Fibroblast of lung (primary cell): ENCODE data around the gene CHST3.

Experiments
- CTCF ChIP-seq, 2 donors: IDR thresholded peaks in 1 of 2; conservative IDR thresholded peaks in 1 of 2; 1 replicate in 1 of 2; 2 replicates in 1 of 2; pipeline ENCODE4 v1.5.1; 2011 to 2012; ENCODE audit warnings: low read length in 2 of 2, control low read depth in 1 of 2, inconsistent platforms in 1 of 2, low read depth in 1 of 2, mild to moderate bottlenecking in 1 of 2
- EZH2 ChIP-seq: IDR thresholded peaks from 2 replicates; pipeline ENCODE4 v1.5.1; 2012; ENCODE audit warnings: low read length, control low read depth, mild to moderate bottlenecking; ENCODE audit errors: missing control alignments

GRCh38 chr10:71984126-71984808 is 20.1 kb downstream of the CHST3 start:
- TF ChIP-seq CTCF (conservative IDR thresholded peaks at IDR 0.05 in 1 of 2, IDR thresholded peaks at IDR 0.05 in 1 of 2; ENCODE audit: low read depth in 1 of 2, low read length in 2 of 2) (no peak), EZH2 (no peak)
